Measurements from ENCODE around the gene SKP2.

Gene SKP2

GRCh38 chr5:36161361-36161760 lies 9.4 kb downstream of the SKP2 start:
- Histone ChIP-seq H3K36me3 (ENCODE audit: control insufficient read depth, low read length) (peaks cover 100% of the 10 kb centered on the region), H3K4me2 (ENCODE audit: low read length) (no peak overlapping the region)

DNA sequence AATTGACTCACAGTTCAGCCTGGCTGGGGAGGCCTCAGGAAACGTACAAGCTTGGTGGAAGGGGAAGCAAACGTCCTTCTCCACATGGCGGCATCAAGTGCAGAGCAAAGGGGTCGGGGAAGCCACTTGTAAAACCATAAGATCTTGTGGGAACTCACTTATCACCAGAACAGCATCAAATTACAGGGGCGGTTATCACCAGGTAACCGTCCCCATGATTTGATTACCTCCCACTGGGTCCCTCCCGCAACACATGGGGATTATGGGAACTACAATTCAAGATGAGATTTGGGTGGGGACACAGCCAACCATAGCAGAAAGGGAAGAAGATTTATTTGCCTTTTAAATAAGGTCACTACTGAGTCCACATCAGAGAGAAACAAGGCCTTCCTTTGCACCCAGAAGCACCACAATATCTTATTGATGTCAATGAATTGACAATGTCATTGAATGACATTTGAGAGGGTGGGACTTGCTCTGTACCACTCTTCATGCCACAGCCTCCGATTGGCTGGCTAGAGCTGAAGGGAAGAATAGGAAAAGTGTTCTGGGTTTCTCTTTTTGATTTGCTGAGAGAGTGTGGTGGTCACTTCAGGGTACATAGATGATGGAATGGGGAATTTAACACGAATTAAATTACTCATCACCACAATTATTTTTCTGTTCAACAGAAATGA lies 11.0 kb downstream of the SKP2 start:
- H3K36me3 ChIP-seq (ENCODE audit: control insufficient read depth, low read length): peaks cover 100% of the 10 kb centered on the region
- no peaks in the 10 kb centered on the region for H3K27me3 ChIP-seq (ENCODE audit: control insufficient read depth, low read length)
- H3K79me2 ChIP-seq (ENCODE audit: control insufficient read depth, low read length): peaks cover 78% of the 10 kb centered on the region
- H4K20me1 ChIP-seq (ENCODE audit: control insufficient read depth, insufficient read depth, low read depth, low read length): 0 out of 2 replicates have a peak, but pooled peaks cover 6% of the 10 kb centered on the region
- H3F3A ChIP-seq (ENCODE audit: control insufficient read depth, insufficient read depth): no peaks in the 10 kb centered on the region
- no peaks in the 10 kb centered on the region for H3K9me3 ChIP-seq (ENCODE audit: control insufficient read depth, insufficient read depth, low read length)
- H3K4me2 ChIP-seq (ENCODE audit: low read length): no peak overlapping the region
- H3K4me3 ChIP-seq (ENCODE audit: low read length): no peak overlapping the region
- no peaks in the 10 kb centered on the region for H3K9me2 ChIP-seq (replicated peaks; ENCODE audit: control insufficient read depth, low read length)
- H3K27ac ChIP-seq (ENCODE audit: low read depth, low read length): no peak overlapping the region
- TF ChIP-seq EZH2phosphoT487 (IDR thresholded peaks at IDR 0.05; ENCODE audit: borderline replicate concordance, low read length) (no peak), CTCF (IDR thresholded peaks at IDR 0.05; ENCODE audit: low read depth, low read length, poor library complexity, severe bottlenecking) (no peak)
- no peaks in the 10 kb centered on the region for H3K4me1 ChIP-seq (ENCODE audit: control insufficient read depth, low read length)

More at GRCh38 chr5:36161361-36161760, 9.4 kb downstream of the SKP2 start:
- Histone ChIP-seq H3K4me1 (ENCODE audit: control insufficient read depth, low read length) (no peaks in the 10 kb centered on the region), H4K20me1 (ENCODE audit: control insufficient read depth, insufficient read depth, low read depth, low read length) (0 out of 2 replicates have a peak, but pooled peaks cover 6% of the 10 kb centered on the region), H3K9me3 (ENCODE audit: control insufficient read depth, insufficient read depth, low read length) (no peaks in the 10 kb centered on the region), H3K9me2 (replicated peaks; ENCODE audit: control insufficient read depth, low read length) (no peaks in the 10 kb centered on the region), H3K27me3 (ENCODE audit: control insufficient read depth, low read length) (no peaks in the 10 kb centered on the region), H3K4me3 (ENCODE audit: low read length) (no peak overlapping the region), H3K79me2 (ENCODE audit: control insufficient read depth, low read length) (peaks cover 93% of the 10 kb centered on the region), H3K27ac (ENCODE audit: low read depth, low read length) (no peak overlapping the region), H3F3A (ENCODE audit: control insufficient read depth, insufficient read depth) (no peaks in the 10 kb centered on the region)
- no peak for TF ChIP-seq EZH2phosphoT487 (IDR thresholded peaks at IDR 0.05; ENCODE audit: borderline replicate concordance, low read length)
- no peak for TF ChIP-seq CTCF (IDR thresholded peaks at IDR 0.05; ENCODE audit: low read depth, low read length, poor library complexity, severe bottlenecking)

DNA sequence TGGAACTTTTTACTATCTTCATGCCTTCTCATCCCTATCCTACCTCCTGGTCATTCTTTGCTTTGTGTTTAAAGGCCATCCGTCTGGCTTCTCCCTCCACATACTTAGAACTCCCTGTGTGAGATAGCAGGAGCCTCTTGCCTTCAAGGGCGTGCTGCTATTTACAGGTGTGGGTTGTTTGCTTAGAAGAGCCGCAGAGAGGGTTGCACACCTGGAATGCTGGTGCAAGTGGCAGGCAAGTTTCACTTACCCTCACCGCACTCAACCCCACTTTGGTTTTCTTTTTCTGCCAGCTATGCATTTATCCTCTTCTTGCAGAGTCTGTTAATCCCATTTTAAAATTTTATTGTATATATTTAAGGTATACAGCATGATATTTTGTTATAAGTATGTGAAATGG lies 12.6 kb downstream of the SKP2 start:
- H3K27ac ChIP-seq (ENCODE audit: low read depth, low read length): no peak overlapping the region
- 0 out of 2 replicates have a peak, but pooled peaks cover 6% of the 10 kb centered on the region for H4K20me1 ChIP-seq (ENCODE audit: control insufficient read depth, insufficient read depth, low read depth, low read length)
- peaks cover 99% of the 10 kb centered on the region for H3K36me3 ChIP-seq (ENCODE audit: control insufficient read depth, low read length)
- H3K9me2 ChIP-seq (replicated peaks; ENCODE audit: control insufficient read depth, low read length): no peaks in the 10 kb centered on the region
- TF ChIP-seq EZH2phosphoT487 (IDR thresholded peaks at IDR 0.05; ENCODE audit: borderline replicate concordance, low read length): no peak
- TF ChIP-seq CTCF (IDR thresholded peaks at IDR 0.05; ENCODE audit: low read depth, low read length, poor library complexity, severe bottlenecking): no peak
- H3F3A ChIP-seq (ENCODE audit: control insufficient read depth, insufficient read depth): no peaks in the 10 kb centered on the region
- peaks cover 63% of the 10 kb centered on the region for H3K79me2 ChIP-seq (ENCODE audit: control insufficient read depth, low read length)
- no peak overlapping the region for H3K4me3 ChIP-seq (ENCODE audit: low read length)
- H3K27me3 ChIP-seq (ENCODE audit: control insufficient read depth, low read length): no peaks in the 10 kb centered on the region
- no peaks in the 10 kb centered on the region for H3K4me1 ChIP-seq (ENCODE audit: control insufficient read depth, low read length)
- H3K4me2 ChIP-seq (ENCODE audit: low read length): no peak overlapping the region
- H3K9me3 ChIP-seq (ENCODE audit: control insufficient read depth, insufficient read depth, low read length): no peaks in the 10 kb centered on the region

Measured in DOHH2 (cell line).